Measurements from ENCODE around the gene PHC2. TPM values are rescaled to one million over a fixed set of nuclear protein-coding genes. Genes with fewer than 3 reads are reported as not detected.

The PHC2 gene
- total and polyA plus RNA-seq, 2 experiments from 2014 or later = 77.5 to 121 TPM

GRCh38 chr1:33307494-33307864 lies 123.4 kb downstream of the PHC2 start:
- no peaks in the 10 kb centered on the region for H3K9me3 ChIP-seq (ENCODE audit: low read depth)
- no peak overlapping the region for H2AFZ ChIP-seq
- TF ChIP-seq EZH2 (IDR thresholded peaks at IDR 0.05; ENCODE audit: borderline replicate concordance) (no peak), EZH2phosphoT487 (IDR thresholded peaks at IDR 0.05; ENCODE audit: low read depth, severe bottlenecking, unreplicated experiment) (no peak), CTCF (IDR thresholded peaks at IDR 0.05; ENCODE audit: poor library complexity) (no peak)
- H4K20me1 ChIP-seq (ENCODE audit: insufficient read depth, poor library complexity, severe bottlenecking) = no peaks in the 10 kb centered on the region
- no peaks in the 10 kb centered on the region for H3K36me3 ChIP-seq (replicated peaks; ENCODE audit: insufficient read depth, low read depth)
- peaks cover 4% of the 10 kb centered on the region for H3K4me1 ChIP-seq (ENCODE audit: insufficient read depth)
- no peaks in the 10 kb centered on the region for H3K27me3 ChIP-seq
- no CpG with 5 or more reads among the region's 5 CpGs for WGBS (ENCODE audit: low lambda C conversion rate, missing lambda C conversion rate)
- no peak overlapping the region for H3K27ac ChIP-seq
- H3K4me3 ChIP-seq = no peak overlapping the region
- H3K79me2 ChIP-seq = no peaks in the 10 kb centered on the region
- H3K9me2 ChIP-seq (replicated peaks; ENCODE audit: insufficient read depth) = no peaks in the 10 kb centered on the region
- DNase-seq (ENCODE audit: low spot score) = no peak
- H3K4me2 ChIP-seq = no peak overlapping the region

- peak overlapping the region; percentile 63 for H2AFZ ChIP-seq
- 49% methylated on average over 102 of the region's 113 CpGs for WGBS (ENCODE audit: low lambda C conversion rate, missing lambda C conversion rate)
Observed at GRCh38 chr1:33306653-33307493, 124.0 kb downstream of the PHC2 start.

GRCh38 chr1:33305816-33306652 lies 124.9 kb downstream of the PHC2 start:
- Histone ChIP-seq H3K36me3 (replicated peaks; ENCODE audit: insufficient read depth, low read depth) (no peaks in the 10 kb centered on the region), H3K4me3 (no peak overlapping the region), H4K20me1 (ENCODE audit: insufficient read depth, poor library complexity, severe bottlenecking) (no peaks in the 10 kb centered on the region), H2AFZ (peak overlapping the region; percentile 63), H3K9me3 (ENCODE audit: low read depth) (no peaks in the 10 kb centered on the region), H3K27me3 (no peaks in the 10 kb centered on the region), H3K4me2 (peak overlapping the region; percentile 78), H3K4me1 (ENCODE audit: insufficient read depth) (peaks cover 11% of the 10 kb centered on the region), H3K9me2 (replicated peaks; ENCODE audit: insufficient read depth) (no peaks in the 10 kb centered on the region), H3K79me2 (no peaks in the 10 kb centered on the region), H3K27ac (no peak overlapping the region)
- TF ChIP-seq CTCF (IDR thresholded peaks at IDR 0.05; ENCODE audit: poor library complexity) (no peak), EZH2phosphoT487 (IDR thresholded peaks at IDR 0.05; ENCODE audit: low read depth, severe bottlenecking, unreplicated experiment) (no peak), EZH2 (IDR thresholded peaks at IDR 0.05; ENCODE audit: borderline replicate concordance) (no peak)
- 64% methylated on average over 20 of the region's 20 CpGs for WGBS (ENCODE audit: low lambda C conversion rate, missing lambda C conversion rate)
- DNase-seq (ENCODE audit: low spot score) = no peak

More at GRCh38 chr1:33306653-33307493, 124.0 kb downstream of the PHC2 start:
- no peaks in the 10 kb centered on the region for H3K9me2 ChIP-seq (replicated peaks; ENCODE audit: insufficient read depth)
- no peak overlapping the region for H3K27ac ChIP-seq
- H4K20me1 ChIP-seq (ENCODE audit: insufficient read depth, poor library complexity, severe bottlenecking) = no peaks in the 10 kb centered on the region
- no peak for TF ChIP-seq EZH2phosphoT487 (IDR thresholded peaks at IDR 0.05; ENCODE audit: low read depth, severe bottlenecking, unreplicated experiment)
- TF ChIP-seq CTCF (IDR thresholded peaks at IDR 0.05; ENCODE audit: poor library complexity) = no peak
- H3K4me2 ChIP-seq = peak overlapping the region; percentile 78
- no peaks in the 10 kb centered on the region for H3K9me3 ChIP-seq (ENCODE audit: low read depth)
- no peak overlapping the region for H3K4me3 ChIP-seq
- H3K79me2 ChIP-seq = no peaks in the 10 kb centered on the region
- H3K36me3 ChIP-seq (replicated peaks; ENCODE audit: insufficient read depth, low read depth) = no peaks in the 10 kb centered on the region
- H3K27me3 ChIP-seq = no peaks in the 10 kb centered on the region
- DNase-seq (ENCODE audit: low spot score) = no peak
- peaks cover 4% of the 10 kb centered on the region for H3K4me1 ChIP-seq (ENCODE audit: insufficient read depth)
